ENCODE results near the gene MED14. TPM values are rescaled to one million over a fixed set of nuclear protein-coding genes. Genes with fewer than 3 reads are reported as not detected.

The MED14 gene
- total and polyA plus RNA-seq, 2 of the 13 experiments (the other 11 are each of a cell fraction or from before 2014, with no cell fraction given) = 10.2 to 16.3 TPM

DNA sequence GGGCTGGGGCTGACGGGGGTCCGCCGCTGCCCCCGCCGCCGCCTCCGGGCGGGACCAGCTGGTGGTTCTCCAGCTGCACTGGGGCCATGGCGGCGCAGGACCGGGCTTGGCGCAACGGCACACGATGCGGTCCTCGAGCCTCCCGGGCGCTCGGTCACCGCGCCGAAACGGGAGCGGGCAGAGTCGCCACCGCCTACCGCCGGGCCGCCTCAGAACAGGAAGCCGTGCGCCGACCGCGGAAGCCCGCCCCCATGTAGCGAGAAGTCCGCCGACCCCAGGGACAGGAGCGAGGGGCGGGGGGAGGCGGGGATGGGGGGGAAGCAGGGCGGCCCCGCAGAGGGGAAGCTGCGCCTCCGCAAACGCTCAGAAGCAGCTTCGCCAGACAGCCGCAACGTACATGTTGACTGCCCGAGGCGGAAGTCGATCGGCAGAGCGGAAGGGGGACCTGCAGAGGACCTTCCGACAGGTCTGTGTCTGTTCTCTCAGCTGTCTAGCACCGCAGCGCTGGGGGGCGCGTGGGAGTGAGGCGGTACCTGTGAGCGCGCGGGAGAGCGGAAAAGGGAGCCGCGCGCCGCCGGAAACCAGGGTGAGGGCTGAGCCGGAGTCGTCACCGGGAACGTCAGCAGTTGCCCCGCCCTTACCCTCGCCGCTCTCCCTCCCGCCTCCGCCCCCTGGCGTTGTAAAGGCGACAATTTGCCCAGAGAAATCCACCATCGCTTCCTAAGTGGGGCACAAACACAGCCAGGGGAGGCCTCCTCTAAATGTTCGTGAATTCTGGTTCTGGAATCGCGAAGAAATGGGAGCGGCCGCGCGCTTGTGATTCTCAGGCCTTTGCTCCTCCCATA, at the start of gene MED14 (continued):
- TF ChIP-seq, protein P1, sequence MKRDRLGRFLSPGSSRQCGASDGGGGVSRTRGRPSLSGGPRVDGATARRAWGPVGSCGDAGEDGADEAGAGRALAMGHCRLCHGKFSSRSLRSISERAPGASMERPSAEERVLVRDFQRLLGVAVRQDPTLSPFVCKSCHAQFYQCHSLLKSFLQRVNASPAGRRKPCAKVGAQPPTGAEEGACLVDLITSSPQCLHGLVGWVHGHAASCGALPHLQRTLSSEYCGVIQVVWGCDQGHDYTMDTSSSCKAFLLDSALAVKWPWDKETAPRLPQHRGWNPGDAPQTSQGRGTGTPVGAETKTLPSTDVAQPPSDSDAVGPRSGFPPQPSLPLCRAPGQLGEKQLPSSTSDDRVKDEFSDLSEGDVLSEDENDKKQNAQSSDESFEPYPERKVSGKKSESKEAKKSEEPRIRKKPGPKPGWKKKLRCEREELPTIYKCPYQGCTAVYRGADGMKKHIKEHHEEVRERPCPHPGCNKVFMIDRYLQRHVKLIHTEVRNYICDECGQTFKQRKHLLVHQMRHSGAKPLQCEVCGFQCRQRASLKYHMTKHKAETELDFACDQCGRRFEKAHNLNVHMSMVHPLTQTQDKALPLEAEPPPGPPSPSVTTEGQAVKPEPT (CRISPR knock-in tag; IDR thresholded peaks at IDR 0.05; ENCODE audit: low read depth) = no peak
- peak; percentile 53; the same call in 1 of the 2 replicates for TF ChIP-seq SOX5 (CRISPR knock-in tag; IDR thresholded peaks at IDR 0.05; ENCODE audit: borderline replicate concordance)
- TF ChIP-seq NFYC (CRISPR knock-in tag; IDR thresholded peaks at IDR 0.05) = no peak
- TF ChIP-seq, protein P2, sequence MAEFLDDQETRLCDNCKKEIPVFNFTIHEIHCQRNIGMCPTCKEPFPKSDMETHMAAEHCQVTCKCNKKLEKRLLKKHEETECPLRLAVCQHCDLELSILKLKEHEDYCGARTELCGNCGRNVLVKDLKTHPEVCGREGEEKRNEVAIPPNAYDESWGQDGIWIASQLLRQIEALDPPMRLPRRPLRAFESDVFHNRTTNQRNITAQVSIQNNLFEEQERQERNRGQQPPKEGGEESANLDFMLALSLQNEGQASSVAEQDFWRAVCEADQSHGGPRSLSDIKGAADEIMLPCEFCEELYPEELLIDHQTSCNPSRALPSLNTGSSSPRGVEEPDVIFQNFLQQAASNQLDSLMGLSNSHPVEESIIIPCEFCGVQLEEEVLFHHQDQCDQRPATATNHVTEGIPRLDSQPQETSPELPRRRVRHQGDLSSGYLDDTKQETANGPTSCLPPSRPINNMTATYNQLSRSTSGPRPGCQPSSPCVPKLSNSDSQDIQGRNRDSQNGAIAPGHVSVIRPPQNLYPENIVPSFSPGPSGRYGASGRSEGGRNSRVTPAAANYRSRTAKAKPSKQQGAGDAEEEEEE (CRISPR knock-in tag; IDR thresholded peaks at IDR 0.05; ENCODE audit: borderline replicate concordance) = no peak
- no peak for TF ChIP-seq ZSCAN9 (CRISPR knock-in tag; IDR thresholded peaks at IDR 0.05; ENCODE audit: borderline replicate concordance)
- TF ChIP-seq ZFP41 (CRISPR knock-in tag; IDR thresholded peaks at IDR 0.05; ENCODE audit: borderline replicate concordance) = no peak
- TF ChIP-seq ZBTB8A (CRISPR knock-in tag; IDR thresholded peaks at IDR 0.05; ENCODE audit: borderline replicate concordance, low read depth) = no peak
- TF ChIP-seq TCF12 (IDR thresholded peaks at IDR 0.05) = no peak
- TF ChIP-seq TCF12 (CRISPR knock-in tag; IDR thresholded peaks at IDR 0.05) = no peak
- TF ChIP-seq, protein P3, sequence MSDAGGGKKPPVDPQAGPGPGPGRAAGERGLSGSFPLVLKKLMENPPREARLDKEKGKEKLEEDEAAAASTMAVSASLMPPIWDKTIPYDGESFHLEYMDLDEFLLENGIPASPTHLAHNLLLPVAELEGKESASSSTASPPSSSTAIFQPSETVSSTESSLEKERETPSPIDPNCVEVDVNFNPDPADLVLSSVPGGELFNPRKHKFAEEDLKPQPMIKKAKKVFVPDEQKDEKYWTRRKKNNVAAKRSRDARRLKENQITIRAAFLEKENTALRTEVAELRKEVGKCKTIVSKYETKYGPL (CRISPR knock-in tag; IDR thresholded peaks at IDR 0.05) = no peak
- TF ChIP-seq EEA1 (CRISPR knock-in tag; IDR thresholded peaks at IDR 0.05; ENCODE audit: borderline replicate concordance) = no peak
- TF ChIP-seq, protein P4, sequence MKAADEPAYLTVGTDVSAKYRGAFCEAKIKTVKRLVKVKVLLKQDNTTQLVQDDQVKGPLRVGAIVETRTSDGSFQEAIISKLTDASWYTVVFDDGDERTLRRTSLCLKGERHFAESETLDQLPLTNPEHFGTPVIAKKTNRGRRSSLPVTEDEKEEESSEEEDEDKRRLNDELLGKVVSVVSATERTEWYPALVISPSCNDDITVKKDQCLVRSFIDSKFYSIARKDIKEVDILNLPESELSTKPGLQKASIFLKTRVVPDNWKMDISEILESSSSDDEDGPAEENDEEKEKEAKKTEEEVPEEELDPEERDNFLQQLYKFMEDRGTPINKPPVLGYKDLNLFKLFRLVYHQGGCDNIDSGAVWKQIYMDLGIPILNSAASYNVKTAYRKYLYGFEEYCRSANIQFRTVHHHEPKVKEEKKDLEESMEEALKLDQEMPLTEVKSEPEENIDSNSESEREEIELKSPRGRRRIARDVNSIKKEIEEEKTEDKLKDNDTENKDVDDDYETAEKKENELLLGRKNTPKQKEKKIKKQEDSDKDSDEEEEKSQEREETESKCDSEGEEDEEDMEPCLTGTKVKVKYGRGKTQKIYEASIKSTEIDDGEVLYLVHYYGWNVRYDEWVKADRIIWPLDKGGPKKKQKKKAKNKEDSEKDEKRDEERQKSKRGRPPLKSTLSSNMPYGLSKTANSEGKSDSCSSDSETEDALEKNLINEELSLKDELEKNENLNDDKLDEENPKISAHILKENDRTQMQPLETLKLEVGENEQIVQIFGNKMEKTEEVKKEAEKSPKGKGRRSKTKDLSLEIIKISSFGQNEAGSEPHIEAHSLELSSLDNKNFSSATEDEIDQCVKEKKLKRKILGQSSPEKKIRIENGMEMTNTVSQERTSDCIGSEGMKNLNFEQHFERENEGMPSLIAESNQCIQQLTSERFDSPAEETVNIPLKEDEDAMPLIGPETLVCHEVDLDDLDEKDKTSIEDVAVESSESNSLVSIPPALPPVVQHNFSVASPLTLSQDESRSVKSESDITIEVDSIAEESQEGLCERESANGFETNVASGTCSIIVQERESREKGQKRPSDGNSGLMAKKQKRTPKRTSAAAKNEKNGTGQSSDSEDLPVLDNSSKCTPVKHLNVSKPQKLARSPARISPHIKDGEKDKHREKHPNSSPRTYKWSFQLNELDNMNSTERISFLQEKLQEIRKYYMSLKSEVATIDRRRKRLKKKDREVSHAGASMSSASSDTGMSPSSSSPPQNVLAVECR (CRISPR knock-in tag; IDR thresholded peaks at IDR 0.05; ENCODE audit: borderline replicate concordance) = peak; percentile 69; the same call in 1 of the 2 replicates
- TF ChIP-seq, protein P5, sequence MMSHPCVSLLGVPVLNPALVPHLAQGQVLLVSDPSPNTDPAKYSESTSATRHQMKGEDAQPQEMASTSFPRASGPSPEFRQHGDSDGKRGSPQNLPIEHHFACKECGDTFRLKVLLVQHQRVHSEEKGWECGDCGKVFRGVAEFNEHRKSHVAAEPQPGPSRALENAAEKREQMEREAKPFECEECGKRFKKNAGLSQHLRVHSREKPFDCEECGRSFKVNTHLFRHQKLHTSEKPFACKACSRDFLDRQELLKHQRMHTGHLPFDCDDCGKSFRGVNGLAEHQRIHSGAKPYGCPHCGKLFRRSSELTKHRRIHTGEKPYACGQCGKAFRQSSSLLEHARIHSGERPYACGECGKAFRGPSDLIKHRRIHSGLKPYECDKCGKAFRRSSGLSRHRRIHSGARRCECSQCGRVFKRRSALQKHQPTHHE (CRISPR knock-in tag; IDR thresholded peaks at IDR 0.05; ENCODE audit: borderline replicate concordance) = no peak
- no peak for TF ChIP-seq ZNF317 (CRISPR knock-in tag; IDR thresholded peaks at IDR 0.05)
- TF ChIP-seq, protein P6, sequence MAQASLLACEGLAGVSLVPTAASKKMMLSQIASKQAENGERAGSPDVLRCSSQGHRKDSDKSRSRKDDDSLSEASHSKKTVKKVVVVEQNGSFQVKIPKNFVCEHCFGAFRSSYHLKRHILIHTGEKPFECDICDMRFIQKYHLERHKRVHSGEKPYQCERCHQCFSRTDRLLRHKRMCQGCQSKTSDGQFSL (CRISPR knock-in tag; IDR thresholded peaks at IDR 0.05) = peak; percentile 82
- no peak for TF ChIP-seq CEBPB (IDR thresholded peaks at IDR 0.05; ENCODE audit: borderline replicate concordance, low read depth, low read length)

Measured in HepG2 (cell line).